GM23338 (cell line): ENCODE measurements around the gene LIF. TPM values are rescaled to one million over a fixed set of nuclear protein-coding genes. Genes with fewer than 3 reads are reported as not detected.

Source experiments
- ATAC-seq: fragments of 200-7000 bp; cut with Tn5 transposase; 3 replicates; pipeline ENCODE4 v1.9.1; 2020
- DNase-seq: peaks from one replicate; pipeline ENCODE4 v3.0.0-alpha.2; 2015; ENCODE audit warnings: low spot score
- H2AFZ ChIP-seq: fragments of 200-600 bp; sonication (generic); 2 replicates; pipeline ENCODE4 v1.8.0; 2016; ENCODE audit warnings: antibody characterized with exemption, mild to moderate bottlenecking, moderate library complexity
- H3F3A ChIP-seq: fragments of 200-600 bp; sonication (generic); replicated peaks from 2 replicates; pipeline ENCODE4 v1.8.0; 2017; ENCODE audit warnings: antibody characterized with exemption, mixed run types, low read depth
- H3K27ac ChIP-seq: fragments of 200-600 bp; sonication (generic); 2 replicates; pipeline ENCODE4 v1.6.1; 2016; ENCODE audit warnings: low read depth
- H3K27me3 ChIP-seq: fragments of 200-600 bp; sonication (generic); 2 replicates; pipeline ENCODE4 v1.8.0; 2016; ENCODE audit warnings: mild to moderate bottlenecking, mixed run types, moderate library complexity; ENCODE audit not compliant: insufficient read depth
- H3K36me3 ChIP-seq: fragments of 200-600 bp; sonication (generic); 2 replicates; pipeline ENCODE4 v1.8.0; 2016; ENCODE audit warnings: mild to moderate bottlenecking; ENCODE audit not compliant: insufficient read depth
- H3K4me1 ChIP-seq: fragments of 200-600 bp; sonication (generic); 2 replicates; pipeline ENCODE4 v1.8.0; 2016; ENCODE audit warnings: mild to moderate bottlenecking, moderate library complexity; ENCODE audit not compliant: insufficient read depth
- H3K4me2 ChIP-seq: fragments of 200-600 bp; sonication (generic); 2 replicates; pipeline ENCODE4 v1.7.1; 2017; ENCODE audit warnings: mixed run types
- H3K4me3 ChIP-seq: fragments of 200-600 bp; sonication (generic); 2 replicates; pipeline ENCODE4 v1.6.1; 2016; ENCODE audit warnings: mixed run types
- H3K79me2 ChIP-seq: fragments of 200-600 bp; sonication (generic); replicated peaks from 2 replicates; pipeline ENCODE4 v1.8.0; 2017; ENCODE audit warnings: mild to moderate bottlenecking; ENCODE audit not compliant: insufficient read depth
- H3K9me2 ChIP-seq: fragments of 200-600 bp; sonication (generic); 2 replicates; pipeline ENCODE4 v1.8.0; 2017; ENCODE audit not compliant: insufficient read depth
- H4K20me1 ChIP-seq: fragments of 200-600 bp; sonication (generic); replicated peaks from 2 replicates; pipeline ENCODE4 v1.8.0; 2017; ENCODE audit warnings: mild to moderate bottlenecking; ENCODE audit not compliant: insufficient read depth
- H3K27ac Mint-ChIP-seq: 2 replicates; pipeline ENCODE4 v1.8.0; 2020; ENCODE audit warnings: inconsistent platforms, mild to moderate bottlenecking, moderate library complexity, mixed read lengths
- H3K27me3 Mint-ChIP-seq: 3 replicates; pipeline ENCODE4 v1.8.0; 2022; ENCODE audit warnings: low read depth, mild to moderate bottlenecking, moderate library complexity, mixed read lengths, inconsistent platforms; ENCODE audit not compliant: insufficient read depth, poor library complexity
- H3K36me3 Mint-ChIP-seq: 3 replicates; pipeline ENCODE4 v1.8.0; 2021; ENCODE audit warnings: low read depth, mild to moderate bottlenecking, inconsistent platforms, moderate library complexity, mixed read lengths
- H3K4me1 Mint-ChIP-seq: 3 replicates; pipeline ENCODE4 v1.8.0; 2020; ENCODE audit warnings: mild to moderate bottlenecking, inconsistent platforms, mixed read lengths
- H3K4me3 Mint-ChIP-seq: 3 replicates; pipeline ENCODE4 v1.8.0; 2021; ENCODE audit warnings: moderate library complexity, mild to moderate bottlenecking, inconsistent platforms, mixed read lengths
- H3K9me3 Mint-ChIP-seq: 3 replicates; pipeline ENCODE4 v1.8.0; 2020; ENCODE audit warnings: moderate library complexity, mild to moderate bottlenecking, inconsistent platforms, mixed read lengths
- CREB1 ChIP-seq: fragments of 250-450 bp; sonication (Bioruptor Pico); IDR thresholded peaks from 2 replicates; pipeline ENCODE4 v1.5.0; 2020; ENCODE audit warnings: low read depth, mild to moderate bottlenecking, moderate library complexity
- CTCF ChIP-seq, 2 experiments: fragments of 200-600 bp in 1 of 2; sonication (generic) in 1 of 2; conservative IDR thresholded peaks; 2 replicates each; pipeline versions ENCODE4 v1.5.1 to v1.6.1; 2016 to 2017; ENCODE audit warnings: antibody characterized with exemption in 2 of 2, low read depth in 2 of 2, mild to moderate bottlenecking in 2 of 2, moderate library complexity in 1 of 2
- EZH2 ChIP-seq: fragments of 200-600 bp; sonication (generic); IDR thresholded peaks from one replicate; pipeline ENCODE4 v1.8.0; 2017; ENCODE audit warnings: antibody characterized with exemption, mild to moderate bottlenecking, low read depth; ENCODE audit not compliant: unreplicated experiment
- EZH2phosphoT487 ChIP-seq: fragments of 200-600 bp; sonication (generic); IDR thresholded peaks from one replicate; pipeline ENCODE4 v1.8.1; 2018; ENCODE audit warnings: antibody characterized with exemption; ENCODE audit not compliant: unreplicated experiment
- JUNB ChIP-seq: IDR thresholded peaks from one replicate; pipeline ENCODE4 v1.6.1; 2016; ENCODE audit warnings: antibody characterized with exemption; ENCODE audit not compliant: unreplicated experiment
- NANOG ChIP-seq: IDR thresholded peaks from 2 replicates; pipeline ENCODE4 v1.6.1; 2016; ENCODE audit warnings: antibody characterized with exemption, borderline replicate concordance
- POLR2AphosphoS5 ChIP-seq: IDR thresholded peaks from 2 replicates; pipeline ENCODE4 v1.6.1; 2016; ENCODE audit warnings: antibody characterized with exemption, low read depth
- REST ChIP-seq: IDR thresholded peaks from one replicate; pipeline ENCODE4 v1.6.1; 2018; ENCODE audit warnings: antibody characterized with exemption; ENCODE audit not compliant: unreplicated experiment
- STAT1 ChIP-seq: IDR thresholded peaks from one replicate; pipeline ENCODE4 v1.6.1; 2016; ENCODE audit warnings: antibody characterized with exemption; ENCODE audit not compliant: unreplicated experiment
- ZNF114 ChIP-seq: fragments of 250-450 bp; sonication (Bioruptor Pico); IDR thresholded peaks from 2 replicates; pipeline ENCODE4 v1.5.0; 2020; ENCODE audit warnings: mild to moderate bottlenecking, moderate library complexity
- ZNF331 ChIP-seq: fragments of 250-450 bp; sonication (Bioruptor Pico); IDR thresholded peaks from 2 replicates; pipeline ENCODE4 v1.5.0; 2020; ENCODE audit warnings: low read depth, mild to moderate bottlenecking, moderate library complexity
- polyA plus RNA-seq: library from polyadenylated mRNA; unstranded; fragments of >200 nt; fragmentation: Nextera tagmentation; extraction: Ambion mirVana; gene quantifications from 2 replicates; pipeline ENCODE4 v1.2.1, GENCODE V29; 2016
- total RNA-seq: library from RNA; depleted of rRNA; stranded (reverse); fragments of >200 nt; shearing (Covaris generic); gene quantifications from 2 replicates; pipeline ENCODE4 v1.2.3, GENCODE V29; 2014
- TF ChIP-seq, protein P1 (sequence below): IDR thresholded peaks from 2 replicates; pipeline ENCODE4 v1.6.1; 2016; ENCODE audit warnings: antibody characterized with exemption
- TF ChIP-seq, protein P2 (sequence below): fragments of 250-450 bp; sonication (Bioruptor Pico); IDR thresholded peaks from 2 replicates; pipeline ENCODE4 v1.5.0; 2020; ENCODE audit warnings: mild to moderate bottlenecking, moderate library complexity

LIF gene
- total and polyA plus RNA-seq, 2 experiments from 2014 or later = 1.8 to 3.6 TPM

DNA sequence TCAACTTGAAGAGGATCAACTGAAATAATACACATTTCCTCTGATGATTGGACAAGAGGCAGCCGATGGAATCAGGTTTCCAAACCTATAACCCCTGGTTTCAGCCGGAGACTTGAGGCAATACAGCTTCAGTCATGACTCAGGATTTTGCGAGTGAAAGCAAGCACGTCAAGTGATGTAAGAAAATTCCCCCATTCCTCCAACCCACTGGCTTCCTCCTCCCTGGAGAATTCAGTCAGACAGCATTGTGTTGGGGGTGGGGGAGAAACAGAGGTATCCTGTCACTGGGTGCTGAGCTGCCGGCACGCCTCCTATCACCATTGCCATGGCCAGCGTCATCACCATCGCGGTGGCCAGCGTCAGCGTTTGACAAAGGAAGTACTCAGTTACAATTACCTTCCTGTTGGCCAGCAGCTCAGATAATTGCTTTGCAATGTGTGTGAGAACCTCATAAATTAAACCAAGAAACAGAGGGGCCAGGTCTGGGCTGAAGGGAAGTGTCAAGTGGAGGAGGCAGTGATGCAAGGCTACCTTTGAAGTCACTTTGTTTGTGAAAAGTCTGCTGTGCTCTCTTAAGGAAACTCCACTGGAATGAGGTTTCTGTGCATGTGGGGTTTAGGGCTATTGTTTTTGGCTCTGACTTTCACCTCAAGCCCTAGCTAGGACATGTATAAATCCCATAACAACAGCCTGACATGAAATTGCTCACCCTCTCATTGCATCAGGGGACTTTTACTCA lies 50.2 kb downstream of the LIF start:
- peaks cover 4% of the 10 kb centered on the region; the same call in 2 of the 3 replicates for H3K36me3 Mint-ChIP-seq
- Histone ChIP-seq H3F3A (0 out of 2 replicates have a peak, but pooled peaks cover 4% of the 10 kb centered on the region), H3K4me3 (peak overlapping the region; percentile 9; the same call in 1 of the 2 replicates), H3K9me2 (peaks cover 5% of the 10 kb centered on the region; the same call in 1 of the 2 replicates), H3K27ac (peak overlapping the region; percentile 89), H3K4me1 (peaks cover 19% of the 10 kb centered on the region), H3K36me3 (no peaks in the 10 kb centered on the region), H3K79me2 (no peaks in the 10 kb centered on the region), H3K4me2 (peak overlapping the region; percentile 48), H2AFZ (no peak overlapping the region), H3K27me3 (no peaks in the 10 kb centered on the region), H4K20me1 (no peaks in the 10 kb centered on the region)
- peaks cover 7% of the 10 kb centered on the region; the same call in 1 of the 3 replicates for H3K9me3 Mint-ChIP-seq
- peaks cover 3% of the 10 kb centered on the region for H3K27me3 Mint-ChIP-seq
- peaks cover 34% of the 10 kb centered on the region for H3K4me1 Mint-ChIP-seq
- TF ChIP-seq CREB1 (CRISPR knock-in tag) (peak; percentile 75), ZNF114 (CRISPR knock-in tag) (no peak), POLR2AphosphoS5 (no peak), EZH2 (no peak), ZNF331 (no peak), STAT1 (no peak), REST (no peak), NANOG (no peak), JUNB (no peak), CTCF (conservative IDR thresholded peaks at IDR 0.05; ENCODE audit: low read depth in 2 of 2) (no peak), EZH2phosphoT487 (no peak)
- TF ChIP-seq, protein P1, sequence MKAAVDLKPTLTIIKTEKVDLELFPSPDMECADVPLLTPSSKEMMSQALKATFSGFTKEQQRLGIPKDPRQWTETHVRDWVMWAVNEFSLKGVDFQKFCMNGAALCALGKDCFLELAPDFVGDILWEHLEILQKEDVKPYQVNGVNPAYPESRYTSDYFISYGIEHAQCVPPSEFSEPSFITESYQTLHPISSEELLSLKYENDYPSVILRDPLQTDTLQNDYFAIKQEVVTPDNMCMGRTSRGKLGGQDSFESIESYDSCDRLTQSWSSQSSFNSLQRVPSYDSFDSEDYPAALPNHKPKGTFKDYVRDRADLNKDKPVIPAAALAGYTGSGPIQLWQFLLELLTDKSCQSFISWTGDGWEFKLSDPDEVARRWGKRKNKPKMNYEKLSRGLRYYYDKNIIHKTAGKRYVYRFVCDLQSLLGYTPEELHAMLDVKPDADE = 0 out of 2 replicates have a peak, but pooled peaks have one; percentile 14
- TF ChIP-seq, protein P2, sequence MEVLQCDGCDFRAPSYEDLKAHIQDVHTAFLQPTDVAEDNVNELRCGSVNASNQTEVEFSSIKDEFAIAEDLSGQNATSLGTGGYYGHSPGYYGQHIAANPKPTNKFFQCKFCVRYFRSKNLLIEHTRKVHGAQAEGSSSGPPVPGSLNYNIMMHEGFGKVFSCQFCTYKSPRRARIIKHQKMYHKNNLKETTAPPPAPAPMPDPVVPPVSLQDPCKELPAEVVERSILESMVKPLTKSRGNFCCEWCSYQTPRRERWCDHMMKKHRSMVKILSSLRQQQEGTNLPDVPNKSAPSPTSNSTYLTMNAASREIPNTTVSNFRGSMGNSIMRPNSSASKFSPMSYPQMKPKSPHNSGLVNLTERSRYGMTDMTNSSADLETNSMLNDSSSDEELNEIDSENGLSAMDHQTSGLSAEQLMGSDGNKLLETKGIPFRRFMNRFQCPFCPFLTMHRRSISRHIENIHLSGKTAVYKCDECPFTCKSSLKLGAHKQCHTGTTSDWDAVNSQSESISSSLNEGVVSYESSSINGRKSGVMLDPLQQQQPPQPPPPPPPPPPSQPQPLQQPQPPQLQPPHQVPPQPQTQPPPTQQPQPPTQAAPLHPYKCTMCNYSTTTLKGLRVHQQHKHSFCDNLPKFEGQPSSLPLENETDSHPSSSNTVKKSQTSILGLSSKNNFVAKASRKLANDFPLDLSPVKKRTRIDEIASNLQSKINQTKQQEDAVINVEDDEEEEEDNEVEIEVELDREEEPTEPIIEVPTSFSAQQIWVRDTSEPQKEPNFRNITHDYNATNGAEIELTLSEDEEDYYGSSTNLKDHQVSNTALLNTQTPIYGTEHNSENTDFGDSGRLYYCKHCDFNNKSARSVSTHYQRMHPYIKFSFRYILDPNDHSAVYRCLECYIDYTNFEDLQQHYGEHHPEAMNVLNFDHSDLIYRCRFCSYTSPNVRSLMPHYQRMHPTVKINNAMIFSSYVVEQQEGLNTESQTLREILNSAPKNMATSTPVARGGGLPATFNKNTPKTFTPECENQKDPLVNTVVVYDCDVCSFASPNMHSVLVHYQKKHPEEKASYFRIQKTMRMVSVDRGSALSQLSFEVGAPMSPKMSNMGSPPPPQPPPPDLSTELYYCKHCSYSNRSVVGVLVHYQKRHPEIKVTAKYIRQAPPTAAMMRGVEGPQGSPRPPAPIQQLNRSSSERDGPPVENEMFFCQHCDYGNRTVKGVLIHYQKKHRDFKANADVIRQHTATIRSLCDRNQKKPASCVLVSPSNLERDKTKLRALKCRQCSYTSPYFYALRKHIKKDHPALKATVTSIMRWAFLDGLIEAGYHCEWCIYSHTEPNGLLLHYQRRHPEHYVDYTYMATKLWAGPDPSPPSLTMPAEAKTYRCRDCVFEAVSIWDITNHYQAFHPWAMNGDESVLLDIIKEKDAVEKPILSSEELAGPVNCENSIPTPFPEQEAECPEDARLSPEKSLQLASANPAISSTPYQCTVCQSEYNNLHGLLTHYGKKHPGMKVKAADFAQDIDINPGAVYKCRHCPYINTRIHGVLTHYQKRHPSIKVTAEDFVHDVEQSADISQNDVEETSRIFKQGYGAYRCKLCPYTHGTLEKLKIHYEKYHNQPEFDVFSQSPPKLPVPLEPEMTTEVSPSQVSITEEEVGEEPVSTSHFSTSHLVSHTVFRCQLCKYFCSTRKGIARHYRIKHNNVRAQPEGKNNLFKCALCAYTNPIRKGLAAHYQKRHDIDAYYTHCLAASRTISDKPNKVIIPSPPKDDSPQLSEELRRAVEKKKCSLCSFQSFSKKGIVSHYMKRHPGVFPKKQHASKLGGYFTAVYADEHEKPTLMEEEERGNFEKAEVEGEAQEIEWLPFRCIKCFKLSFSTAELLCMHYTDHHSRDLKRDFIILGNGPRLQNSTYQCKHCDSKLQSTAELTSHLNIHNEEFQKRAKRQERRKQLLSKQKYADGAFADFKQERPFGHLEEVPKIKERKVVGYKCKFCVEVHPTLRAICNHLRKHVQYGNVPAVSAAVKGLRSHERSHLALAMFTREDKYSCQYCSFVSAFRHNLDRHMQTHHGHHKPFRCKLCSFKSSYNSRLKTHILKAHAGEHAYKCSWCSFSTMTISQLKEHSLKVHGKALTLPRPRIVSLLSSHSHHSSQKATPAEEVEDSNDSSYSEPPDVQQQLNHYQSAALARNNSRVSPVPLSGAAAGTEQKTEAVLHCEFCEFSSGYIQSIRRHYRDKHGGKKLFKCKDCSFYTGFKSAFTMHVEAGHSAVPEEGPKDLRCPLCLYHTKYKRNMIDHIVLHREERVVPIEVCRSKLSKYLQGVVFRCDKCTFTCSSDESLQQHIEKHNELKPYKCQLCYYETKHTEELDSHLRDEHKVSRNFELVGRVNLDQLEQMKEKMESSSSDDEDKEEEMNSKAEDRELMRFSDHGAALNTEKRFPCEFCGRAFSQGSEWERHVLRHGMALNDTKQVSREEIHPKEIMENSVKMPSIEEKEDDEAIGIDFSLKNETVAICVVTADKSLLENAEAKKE (CRISPR knock-in tag) = no peak
- peak; percentile 92 for ATAC-seq
- peak overlapping the region; percentile 98 for H3K27ac Mint-ChIP-seq
- DNase-seq = peak; percentile 94
- H3K4me3 Mint-ChIP-seq = peak overlapping the region; percentile 46; the same call in 2 of the 3 replicates
